Activated T-cell treated with anti-CD3 and anti-CD28 coated beads for 1 hour (primary cell): Measurements from ENCODE around the gene VIT.

Experiments used
- DNase-seq: peaks from one replicate; pipeline ENCODE4 v3.0.0-alpha.2; 2020; ENCODE audit warnings: low read depth

The VIT gene

DNA sequence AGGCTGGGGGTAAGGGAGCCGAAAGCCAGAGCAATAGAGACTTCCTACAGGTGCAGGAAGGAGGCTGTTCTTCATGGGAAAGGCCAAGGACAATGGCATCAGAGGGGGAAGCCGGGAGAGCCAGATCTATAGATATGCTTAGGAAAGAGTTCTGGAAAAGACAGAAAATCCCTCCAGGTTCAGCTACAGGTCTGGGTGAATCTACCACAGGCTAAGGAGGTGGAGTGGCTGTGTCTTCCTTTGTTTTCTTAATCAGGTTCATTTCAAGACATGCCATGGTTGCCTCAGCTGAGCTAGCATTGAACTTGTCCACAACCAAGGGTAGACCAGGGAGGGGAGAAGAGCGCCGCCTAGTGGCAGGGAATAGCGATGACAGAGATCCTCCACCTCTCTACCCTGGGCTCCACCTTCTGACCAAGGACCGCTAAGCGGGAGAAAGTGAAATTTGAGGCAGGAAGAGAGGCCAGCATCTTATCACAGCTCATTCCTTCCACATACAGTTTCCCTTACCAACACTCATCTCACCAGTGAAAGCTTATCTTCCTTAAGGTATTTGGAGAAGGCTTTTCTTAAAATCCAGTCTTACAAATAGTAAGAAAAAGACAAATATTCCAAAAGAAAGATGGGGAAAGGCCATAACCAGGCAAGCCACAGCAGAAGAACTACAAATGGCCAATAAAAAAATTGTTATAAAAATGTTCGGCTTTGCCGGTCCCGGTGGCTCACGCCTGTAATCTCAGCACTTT lies 74.2 kb downstream of the VIT start:
- DNase-seq = peak; percentile 21

DNA sequence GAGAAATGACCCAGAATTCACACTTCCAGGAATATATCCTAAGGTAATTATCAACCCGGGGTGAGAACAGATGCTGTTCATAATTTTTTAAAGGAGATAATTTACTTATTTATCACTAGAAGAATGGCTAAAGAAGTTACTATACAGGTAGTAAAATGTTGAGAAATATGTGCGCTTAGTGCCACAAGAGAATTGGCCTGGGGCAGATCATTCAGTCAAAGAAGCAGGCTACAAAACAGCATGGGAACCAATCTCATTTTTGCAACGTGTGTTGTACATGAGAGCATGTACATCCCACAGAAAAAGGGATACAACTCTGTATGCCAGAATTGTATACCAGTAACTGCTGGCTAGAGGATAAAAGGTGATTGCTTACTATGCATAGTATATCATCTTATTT lies 75.2 kb downstream of the VIT start:
- no peak for DNase-seq

DNA sequence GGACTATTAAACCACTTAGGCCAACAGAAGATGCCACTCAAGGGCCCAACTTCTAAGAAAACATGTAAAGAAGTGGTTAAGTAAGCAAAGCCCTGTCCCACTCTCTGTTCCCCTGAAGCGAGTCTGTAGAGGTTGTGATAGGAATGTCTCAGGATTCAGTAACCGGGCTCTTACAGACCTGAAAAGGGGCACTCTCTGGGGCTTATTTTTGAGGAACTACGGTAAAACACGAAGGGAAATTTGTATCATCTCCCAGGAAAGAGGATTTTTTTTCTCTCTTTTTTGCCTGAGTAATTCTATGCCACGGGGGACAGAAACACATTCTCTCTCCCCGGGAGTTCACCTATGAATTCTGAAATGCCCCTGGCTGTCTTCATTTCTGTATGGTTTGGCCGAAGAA lies 77.4 kb downstream of the VIT start:
- DNase-seq = no peak

DNA sequence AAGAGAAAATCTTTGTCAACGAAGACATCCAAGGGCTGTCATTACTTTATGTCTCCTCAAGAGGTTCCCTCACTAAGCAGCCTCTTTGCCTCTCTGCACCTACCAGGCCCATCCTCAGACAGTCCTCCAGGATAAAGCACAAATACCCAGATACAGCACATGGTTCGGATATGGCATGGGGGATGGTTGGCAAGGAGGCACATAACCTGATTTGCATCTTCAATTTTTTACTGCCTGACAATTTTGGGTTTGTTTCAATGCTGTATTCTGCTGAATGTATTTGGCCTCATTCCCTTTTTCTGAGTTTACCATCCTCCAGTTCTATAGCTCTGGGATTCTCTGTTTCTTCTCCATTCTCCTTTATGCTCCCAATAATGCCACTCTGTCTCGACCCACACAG lies 78.8 kb downstream of the VIT start:
- DNase-seq = no peak

DNA sequence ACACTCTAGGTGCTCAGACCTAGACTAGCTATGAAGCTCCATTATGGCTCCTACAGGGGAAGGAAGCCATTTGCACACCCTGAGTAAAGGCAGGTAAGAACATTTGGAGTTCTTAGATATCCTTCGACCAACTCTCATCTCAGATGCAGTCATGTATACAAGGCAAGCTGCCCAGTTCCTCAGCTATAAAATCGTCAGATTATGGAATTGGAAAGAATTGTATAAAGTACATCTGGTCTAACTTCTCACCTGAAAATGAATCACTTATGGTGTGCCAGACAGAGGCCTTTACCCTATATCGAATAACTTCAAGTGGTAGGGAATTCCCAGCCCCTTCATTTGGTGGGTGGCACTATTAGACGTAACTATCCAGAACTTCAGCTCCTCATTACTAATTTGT lies 79.3 kb downstream of the VIT start:
- DNase-seq = no peak

DNA sequence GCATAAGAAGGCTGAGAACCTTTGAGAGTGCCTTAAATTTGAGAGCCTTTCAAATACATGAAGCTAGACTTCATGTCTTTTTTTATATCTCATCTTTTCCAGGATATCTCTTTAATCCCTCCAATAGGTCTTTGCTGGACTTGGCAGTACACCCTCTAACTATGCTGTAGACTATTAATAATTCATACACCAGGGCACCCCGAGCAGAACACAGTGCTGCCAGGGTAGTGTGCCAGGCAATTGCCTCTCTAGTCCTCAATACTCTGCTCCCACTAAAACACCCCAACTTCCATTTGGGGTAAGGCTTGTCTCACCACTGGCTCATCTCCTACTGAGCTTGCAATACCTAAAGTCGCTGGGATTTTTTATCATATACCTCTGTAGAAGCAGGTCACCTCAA lies 80.8 kb downstream of the VIT start:
- DNase-seq = no peak

DNA sequence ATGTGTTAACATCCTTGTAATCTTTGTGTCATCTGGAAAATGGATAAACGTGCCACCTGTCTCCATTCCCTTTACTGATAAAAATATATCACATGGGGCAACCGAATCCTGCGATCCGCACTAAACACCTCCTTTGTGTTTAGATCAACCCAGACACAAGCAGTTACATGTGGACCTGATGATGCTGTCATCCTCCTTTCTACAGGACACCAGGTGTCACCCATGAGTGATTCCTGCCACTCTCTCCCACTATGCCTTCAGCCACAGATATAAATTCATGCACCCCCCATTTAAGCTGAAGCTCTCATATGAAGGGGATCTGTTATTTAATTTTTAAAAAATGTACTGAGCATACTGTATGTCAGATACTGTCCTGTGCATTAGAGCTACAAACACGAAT lies 81.3 kb downstream of the VIT start:
- DNase-seq = no peak

DNA sequence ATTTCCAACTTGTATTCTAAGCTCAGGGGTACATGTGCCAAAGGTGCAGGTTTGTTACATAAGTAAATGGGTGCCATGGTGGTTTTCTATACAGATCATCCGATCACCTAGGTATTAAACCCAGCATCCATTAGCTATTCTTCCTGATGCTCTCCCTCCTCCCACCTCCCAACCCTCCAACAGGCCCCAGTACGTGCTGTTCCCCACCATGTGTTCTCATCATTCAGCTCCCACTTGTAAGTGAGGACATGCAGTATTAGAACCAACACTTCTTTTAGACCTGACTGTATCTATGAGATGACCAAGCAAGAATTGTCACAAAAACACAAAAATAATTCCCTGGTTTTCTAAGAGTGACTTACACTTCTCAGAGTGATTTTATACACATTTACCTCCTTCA lies 83.0 kb downstream of the VIT start:
- DNase-seq = no peak

DNA sequence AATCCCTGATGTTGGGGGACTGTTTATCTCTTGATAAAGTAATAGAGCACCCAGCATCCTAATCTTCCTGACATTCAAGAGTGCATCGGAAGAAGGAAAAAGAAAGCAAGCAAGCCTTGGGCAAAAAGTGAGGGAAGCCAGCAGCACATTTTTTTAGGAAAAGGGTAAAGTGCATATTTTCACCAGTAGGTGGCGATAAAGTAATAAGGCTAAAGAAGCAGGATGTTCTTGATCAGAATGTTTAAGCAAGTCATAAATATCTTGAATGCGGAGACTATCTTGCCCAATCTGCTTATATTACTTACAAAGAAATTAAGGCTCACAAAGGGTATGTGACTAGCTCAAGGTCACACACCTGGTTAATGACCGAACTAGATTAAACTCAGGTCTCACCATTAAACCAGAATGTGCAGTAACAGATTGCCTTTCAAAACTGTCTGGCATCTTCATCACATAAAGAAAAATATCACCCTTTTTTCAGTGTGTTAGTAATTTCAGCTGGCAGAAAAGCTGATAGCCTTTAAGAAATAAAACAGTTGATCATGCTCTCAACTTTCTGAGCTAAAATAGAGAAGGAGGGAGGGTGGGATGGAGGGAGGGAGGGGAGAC lies 83.8 kb downstream of the VIT start:
- no peak for DNase-seq

DNA sequence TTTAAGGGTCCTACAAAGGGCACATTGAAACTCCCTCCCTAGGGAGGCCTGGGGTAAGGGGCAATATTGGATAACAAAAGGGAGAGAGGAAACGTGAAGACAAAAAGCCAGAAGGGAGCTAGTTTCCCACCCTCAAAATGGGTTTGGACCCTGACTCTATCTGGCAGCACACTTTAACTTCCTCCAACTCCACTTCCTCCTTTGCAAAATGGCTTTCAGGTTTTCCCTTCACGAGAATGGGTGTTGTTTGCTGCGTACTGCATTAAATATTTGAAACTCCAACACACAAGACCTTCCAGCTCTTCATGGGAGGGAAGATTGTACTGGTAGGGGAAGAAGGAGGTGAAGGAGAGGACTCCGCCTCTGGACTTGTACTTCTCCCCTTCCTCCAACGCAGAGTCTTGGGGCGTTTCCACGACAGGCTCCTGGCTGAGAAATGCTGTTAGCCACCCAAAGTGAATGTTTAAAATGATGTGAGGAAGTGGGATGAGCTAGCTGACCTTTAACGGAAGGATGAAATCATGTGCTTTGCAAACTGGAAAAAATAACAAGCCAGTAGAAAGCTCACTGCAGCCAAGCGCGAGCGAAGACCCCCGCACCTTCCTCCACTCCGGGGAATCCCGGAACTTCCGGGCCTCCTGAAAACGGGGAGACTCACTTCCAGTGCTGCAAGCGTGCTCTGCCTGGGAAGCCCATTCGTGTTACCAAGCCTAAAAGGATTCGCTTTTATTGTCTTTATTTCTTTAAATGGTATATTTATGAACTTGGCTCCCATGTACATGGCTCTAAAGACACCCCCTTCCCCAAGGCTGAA lies 85.6 kb downstream of the VIT start:
- DNase-seq = no peak

DNA sequence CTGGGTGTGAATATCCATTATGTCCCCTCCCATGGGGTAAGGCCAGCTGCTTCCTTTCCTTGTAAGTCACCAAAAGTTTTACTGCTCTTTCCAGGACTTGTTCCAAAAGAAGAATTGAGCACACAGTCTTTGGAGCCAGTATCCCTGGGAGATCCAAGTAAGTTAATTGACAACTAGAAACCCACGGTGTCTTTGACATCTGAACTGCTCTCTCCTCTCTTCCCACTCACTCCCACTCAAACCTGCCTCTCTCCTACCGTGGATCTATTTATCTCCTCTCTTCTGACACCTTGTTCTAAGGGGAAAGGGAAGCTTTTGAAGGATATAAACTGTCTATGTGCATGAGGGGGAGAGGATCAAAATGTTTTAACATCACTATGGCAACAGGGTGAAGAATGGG lies 86.7 kb downstream of the VIT start:
- no peak for DNase-seq

DNA sequence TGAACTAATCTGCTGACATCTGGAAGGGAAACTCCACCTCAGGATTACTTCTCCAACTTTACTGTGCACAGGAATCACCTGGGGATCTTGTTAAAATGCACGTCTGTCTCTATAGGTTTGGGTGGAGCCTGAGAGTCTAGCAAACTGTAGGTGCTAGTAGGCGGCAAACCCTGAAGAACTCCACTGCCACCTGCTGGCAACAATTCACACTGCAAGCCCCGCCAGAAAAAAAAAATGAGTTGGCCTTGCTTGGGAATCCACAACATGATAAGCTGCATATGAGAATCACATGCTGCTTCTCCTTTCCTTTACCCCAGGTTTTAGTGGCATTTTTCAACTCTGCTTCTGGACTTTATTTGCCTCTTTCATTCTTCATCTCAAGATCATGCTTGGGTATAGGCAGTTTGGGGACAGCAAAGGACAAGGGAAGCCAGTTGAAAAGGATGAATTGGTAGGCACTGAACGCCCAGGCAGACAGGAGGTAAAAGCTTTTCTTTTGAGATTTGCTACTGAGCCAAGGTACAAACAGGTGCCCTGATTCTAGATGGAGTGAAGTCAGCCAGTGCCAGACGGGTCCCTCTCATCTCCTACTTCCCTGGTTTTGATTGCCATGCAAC lies 88.8 kb downstream of the VIT start:
- DNase-seq = peak; percentile 40

DNA sequence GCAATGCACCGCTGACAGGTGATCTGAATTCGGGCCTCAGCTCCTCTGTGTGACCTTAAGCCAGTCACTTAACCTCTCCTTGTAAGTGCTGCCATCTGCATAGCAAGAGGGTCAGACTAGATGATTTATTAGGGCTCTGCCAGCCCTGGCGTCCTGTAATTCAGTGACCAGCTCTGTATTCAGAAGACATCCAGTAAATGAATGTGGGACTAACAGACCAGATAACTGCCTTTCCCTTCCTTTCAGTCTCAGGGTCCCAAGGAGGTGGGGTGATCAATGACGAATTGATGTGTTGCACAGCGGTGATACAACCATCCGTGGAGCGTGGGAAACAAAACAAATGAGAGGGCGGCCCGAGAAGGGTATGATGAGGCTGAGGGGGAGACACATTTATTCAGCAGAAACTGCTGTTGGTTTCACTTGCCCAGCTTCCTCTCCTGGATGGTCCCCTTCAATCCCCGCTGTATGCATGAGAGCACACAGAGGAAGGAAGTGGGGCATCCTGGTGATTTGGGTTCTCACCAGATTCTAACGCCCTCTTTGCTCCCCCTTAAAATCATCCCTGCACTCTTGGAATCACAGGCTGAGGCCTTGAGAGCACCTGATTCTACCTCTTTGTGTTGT lies 92.8 kb downstream of the VIT start:
- no peak for DNase-seq

DNA sequence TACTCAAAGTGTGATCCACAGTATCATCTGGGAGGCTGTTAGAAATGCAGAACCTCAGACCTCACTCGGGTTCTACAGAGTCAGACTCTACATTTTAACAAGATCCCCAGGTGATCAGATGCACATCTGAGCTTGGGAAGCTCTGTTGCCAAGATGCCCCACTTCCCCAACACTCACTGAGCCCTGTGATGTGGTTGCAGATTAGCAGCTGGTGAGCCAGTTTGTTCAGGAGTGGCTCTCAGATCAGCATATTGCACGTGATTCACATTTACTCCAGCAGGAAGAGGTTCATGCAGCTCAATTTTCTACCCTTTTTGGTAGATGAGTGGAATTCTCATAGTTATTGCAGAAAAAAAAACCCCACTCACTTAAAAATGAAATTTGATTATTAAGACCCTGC lies 96.4 kb downstream of the VIT start:
- no peak for DNase-seq

DNA sequence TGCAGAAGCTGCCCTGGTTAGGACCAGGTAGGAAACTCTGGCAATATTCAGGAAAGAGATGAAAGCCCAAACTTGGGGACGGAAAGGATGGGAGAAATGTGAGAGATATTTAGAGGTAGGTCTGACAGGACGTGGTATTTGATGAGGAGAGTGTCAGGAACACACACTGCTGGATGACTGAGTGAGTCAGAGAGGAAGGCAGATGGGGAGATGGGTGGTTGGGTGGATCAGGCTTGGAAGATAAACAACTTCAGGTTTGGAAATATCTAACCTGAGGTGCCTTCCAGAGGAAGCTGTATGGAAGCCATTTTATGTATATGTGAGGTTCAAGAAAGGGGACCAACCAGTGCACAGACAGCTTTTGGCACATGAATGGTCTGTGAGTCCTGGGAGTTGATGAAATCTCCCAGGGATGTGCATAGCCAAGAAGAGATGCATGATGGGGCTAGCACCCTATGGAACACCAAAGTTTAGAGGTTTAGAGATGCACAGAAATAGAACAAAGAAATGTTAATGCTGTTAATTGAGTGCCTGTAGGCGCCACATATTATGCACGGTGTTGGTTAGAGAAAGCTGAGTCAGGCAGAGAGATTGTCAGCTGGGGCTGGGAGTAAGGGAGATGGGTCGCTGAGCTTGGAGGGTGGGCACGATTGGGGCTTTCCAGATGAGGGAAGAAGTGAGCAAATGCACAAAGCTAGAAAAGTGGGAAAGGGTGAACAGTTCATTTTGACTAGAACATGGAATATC lies 101.0 kb downstream of the VIT start:
- DNase-seq = no peak

DNA sequence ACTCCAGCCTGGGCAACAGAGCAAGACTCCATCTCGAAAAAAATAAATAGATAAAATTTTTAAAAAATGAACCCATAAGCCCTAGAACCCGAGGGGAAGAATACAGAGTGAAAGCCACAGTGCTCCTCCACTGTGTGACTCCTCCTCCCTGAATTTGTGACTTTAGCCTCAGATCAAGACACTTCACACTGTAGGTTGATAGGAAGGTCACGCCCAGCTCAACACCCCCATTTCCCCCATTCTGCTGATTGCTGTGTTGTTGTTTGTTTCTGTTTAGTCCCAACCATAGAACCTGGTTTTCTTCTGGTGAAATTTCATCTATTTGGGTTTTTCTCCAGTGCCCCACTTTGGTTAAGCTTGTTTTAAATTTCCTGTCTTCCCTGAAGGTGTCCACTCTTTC lies 102.2 kb downstream of the VIT start:
- no peak for DNase-seq

DNA sequence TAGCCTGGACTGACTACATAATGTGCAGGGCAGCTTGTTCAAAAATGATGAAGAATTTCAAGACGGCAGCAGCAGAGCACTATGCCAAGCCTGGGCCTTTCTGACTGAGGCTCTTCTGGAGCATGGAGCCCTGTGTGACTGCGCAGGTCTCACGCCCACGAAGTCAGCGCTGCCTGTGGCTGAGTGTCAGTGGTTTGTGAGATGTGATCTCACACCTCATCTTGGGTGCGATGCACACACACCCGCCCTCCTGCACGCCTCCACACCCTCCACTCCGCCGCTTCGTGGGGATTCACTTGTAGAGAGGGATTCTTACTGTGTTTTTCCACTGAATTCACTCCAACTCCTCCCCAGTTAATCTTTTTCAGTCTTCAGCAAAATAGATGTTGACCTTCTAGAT lies 103.9 kb downstream of the VIT start:
- DNase-seq = peak; percentile 1

DNA sequence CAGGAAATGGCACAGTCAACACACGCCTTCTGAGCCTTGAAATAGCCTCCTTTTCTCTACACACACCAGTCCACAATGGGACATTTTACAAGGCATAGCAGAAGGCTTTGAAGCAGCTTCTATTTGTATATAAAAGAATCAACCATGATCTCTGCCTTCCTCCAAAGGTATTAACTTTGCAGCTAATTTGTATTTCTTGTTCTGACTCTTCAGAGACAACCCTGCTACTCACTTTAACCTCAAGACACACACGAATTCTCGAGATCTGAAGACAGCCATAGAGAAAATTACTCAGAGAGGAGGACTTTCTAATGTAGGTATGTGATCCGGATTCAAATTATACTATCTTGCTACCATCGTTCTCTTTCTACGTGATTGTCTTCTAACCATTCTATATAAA lies 104.6 kb downstream of the VIT start:
- no peak for DNase-seq

DNA sequence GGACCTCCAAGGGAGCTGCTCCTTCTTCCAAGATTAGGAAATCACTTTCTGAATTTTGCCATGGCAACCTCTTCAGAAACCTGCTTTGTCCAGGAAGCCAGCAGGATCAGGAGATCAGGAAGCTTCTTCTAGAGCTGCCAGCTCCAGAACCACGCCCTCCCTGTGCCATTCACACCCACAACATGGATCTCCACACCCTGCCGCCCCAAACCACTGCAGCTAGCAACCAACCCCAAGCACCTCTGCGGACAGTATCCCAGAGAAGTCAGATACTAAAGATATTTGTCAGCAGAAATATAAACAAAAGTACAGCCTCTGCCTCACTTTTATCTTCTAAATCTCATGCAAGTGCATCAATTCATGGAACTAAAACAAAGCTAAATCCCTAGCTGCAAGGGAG lies 106.4 kb downstream of the VIT start:
- no peak for DNase-seq

DNA sequence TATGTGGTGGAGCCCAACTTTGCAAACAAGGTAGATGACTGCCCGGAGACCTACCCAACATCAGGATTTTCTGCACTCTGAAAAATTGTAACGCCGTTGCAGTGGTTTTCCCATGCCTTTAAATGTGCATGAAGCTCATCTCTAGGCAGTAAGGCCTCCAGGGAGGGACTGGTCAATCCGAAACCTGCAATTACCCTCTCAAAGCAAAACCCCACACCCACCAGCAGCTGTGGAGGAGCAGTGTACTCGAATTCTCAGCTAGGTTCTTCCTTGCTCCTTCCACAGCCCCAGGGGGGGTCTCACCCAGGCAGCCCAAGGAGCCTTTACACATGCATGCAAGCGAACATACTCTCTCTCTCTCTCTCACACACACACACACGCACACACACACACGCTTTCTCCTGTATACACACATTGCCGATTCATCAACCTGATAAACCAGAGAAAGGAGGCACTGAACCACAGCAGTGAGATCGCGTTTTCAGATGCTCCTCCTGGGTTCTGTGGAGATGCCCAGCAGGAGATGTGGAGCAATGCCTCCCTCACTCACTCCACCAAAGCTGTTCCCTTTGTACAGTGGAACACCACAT lies 109.2 kb downstream of the VIT start:
- DNase-seq = no peak

DNA sequence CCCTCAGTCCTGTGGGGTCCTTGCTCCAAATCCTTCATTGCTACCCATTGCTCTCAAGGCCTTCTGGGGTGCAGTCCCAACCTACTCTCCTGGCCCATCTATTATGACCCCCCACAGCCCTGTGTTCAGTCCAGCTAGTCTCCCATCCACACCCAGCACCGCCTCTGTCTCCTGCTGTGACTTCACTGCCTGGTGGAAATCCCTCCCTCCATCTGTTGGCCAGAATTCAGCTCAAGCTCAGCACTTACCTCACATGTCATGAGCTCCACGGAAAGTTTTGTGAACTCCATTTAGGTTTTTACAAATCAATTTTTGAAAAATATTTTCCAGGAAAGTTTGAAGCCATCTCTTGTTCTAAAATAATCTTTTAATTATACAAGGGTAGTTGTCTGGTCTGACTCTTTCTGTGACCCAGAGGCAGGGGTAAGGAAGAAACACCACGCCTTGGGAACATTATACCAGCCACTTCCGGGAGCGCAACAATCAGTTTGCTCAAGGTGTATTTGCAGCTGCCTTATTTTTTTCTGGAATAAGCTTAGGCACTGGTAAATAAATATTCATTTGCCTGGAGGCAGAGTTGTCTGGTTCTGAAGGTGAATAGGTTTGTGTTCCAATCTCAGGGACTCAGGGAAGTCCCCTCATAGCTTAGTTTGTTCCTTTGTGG lies 110.8 kb downstream of the VIT start:
- no peak for DNase-seq
